ENCODE measurements around the gene ATP11C.

The ATP11C gene

GRCh38 chrX:139750390-139750789 is 182.5 kb downstream of the ATP11C start:
- no peak for DNase-seq (ENCODE audit: low read depth)
- TF ChIP-seq, protein P1, sequence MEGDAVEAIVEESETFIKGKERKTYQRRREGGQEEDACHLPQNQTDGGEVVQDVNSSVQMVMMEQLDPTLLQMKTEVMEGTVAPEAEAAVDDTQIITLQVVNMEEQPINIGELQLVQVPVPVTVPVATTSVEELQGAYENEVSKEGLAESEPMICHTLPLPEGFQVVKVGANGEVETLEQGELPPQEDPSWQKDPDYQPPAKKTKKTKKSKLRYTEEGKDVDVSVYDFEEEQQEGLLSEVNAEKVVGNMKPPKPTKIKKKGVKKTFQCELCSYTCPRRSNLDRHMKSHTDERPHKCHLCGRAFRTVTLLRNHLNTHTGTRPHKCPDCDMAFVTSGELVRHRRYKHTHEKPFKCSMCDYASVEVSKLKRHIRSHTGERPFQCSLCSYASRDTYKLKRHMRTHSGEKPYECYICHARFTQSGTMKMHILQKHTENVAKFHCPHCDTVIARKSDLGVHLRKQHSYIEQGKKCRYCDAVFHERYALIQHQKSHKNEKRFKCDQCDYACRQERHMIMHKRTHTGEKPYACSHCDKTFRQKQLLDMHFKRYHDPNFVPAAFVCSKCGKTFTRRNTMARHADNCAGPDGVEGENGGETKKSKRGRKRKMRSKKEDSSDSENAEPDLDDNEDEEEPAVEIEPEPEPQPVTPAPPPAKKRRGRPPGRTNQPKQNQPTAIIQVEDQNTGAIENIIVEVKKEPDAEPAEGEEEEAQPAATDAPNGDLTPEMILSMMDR (IDR thresholded peaks at IDR 0.05; ENCODE audit: insufficient read depth, low read depth, low read length, missing control alignments): no peak
- no peak overlapping the region for H3K4me3 ChIP-seq (ENCODE audit: low read depth, low read length)

- H3K4me3 ChIP-seq (ENCODE audit: low read depth, low read length): no peak overlapping the region
- peak; percentile 62 for DNase-seq (ENCODE audit: low read depth)
- TF ChIP-seq, protein P1 (IDR thresholded peaks at IDR 0.05; ENCODE audit: insufficient read depth, low read depth, low read length, missing control alignments): no peak
Measured at GRCh38 chrX:139739138-139739537, 193.7 kb downstream of the ATP11C start.

- TF ChIP-seq, protein P1 (IDR thresholded peaks at IDR 0.05; ENCODE audit: insufficient read depth, low read depth, low read length, missing control alignments): no peak
- no peak overlapping the region for H3K4me3 ChIP-seq (ENCODE audit: low read depth, low read length)
- peak; percentile 3 for DNase-seq (ENCODE audit: low read depth)
Measured at GRCh38 chrX:139738581-139738980, 194.3 kb downstream of the ATP11C start.

- no peak for DNase-seq (ENCODE audit: low read depth)
- H3K4me3 ChIP-seq (ENCODE audit: low read depth, low read length): no peak overlapping the region
- TF ChIP-seq, protein P1 (IDR thresholded peaks at IDR 0.05; ENCODE audit: insufficient read depth, low read depth, low read length, missing control alignments): no peak
Measured at GRCh38 chrX:139736151-139736550, 196.7 kb downstream of the ATP11C start.

GRCh38 chrX:139734996-139735395 is 197.9 kb downstream of the ATP11C start:
- TF ChIP-seq, protein P1 (IDR thresholded peaks at IDR 0.05; ENCODE audit: insufficient read depth, low read depth, low read length, missing control alignments): no peak
- H3K4me3 ChIP-seq (ENCODE audit: low read depth, low read length): no peak overlapping the region
- no peak for DNase-seq (ENCODE audit: low read depth)

- no peak overlapping the region for H3K4me3 ChIP-seq (ENCODE audit: low read depth, low read length)
- TF ChIP-seq, protein P1 (IDR thresholded peaks at IDR 0.05; ENCODE audit: insufficient read depth, low read depth, low read length, missing control alignments): no peak
- DNase-seq (ENCODE audit: low read depth): peak; percentile 66
Measured at GRCh38 chrX:139725720-139726119, 207.1 kb downstream of the ATP11C start.

- H3K4me3 ChIP-seq (ENCODE audit: low read depth, low read length): no peak overlapping the region
- TF ChIP-seq, protein P1 (IDR thresholded peaks at IDR 0.05; ENCODE audit: insufficient read depth, low read depth, low read length, missing control alignments): no peak
- no peak for DNase-seq (ENCODE audit: low read depth)
Measured at GRCh38 chrX:139724626-139725025, 208.2 kb downstream of the ATP11C start.
